ENCODE results near the gene GDAP1L1. TPM values are rescaled to one million over a fixed set of nuclear protein-coding genes. Genes with fewer than 3 reads are reported as not detected.
A peak's percentile ranks its signal among the peaks of the same experiment; 100 is the strongest.

GDAP1L1 gene
- total RNA-seq, 1 donor from 2014 or later = 1.7 TPM

- Mint-ChIP-seq H3K27me3 (ENCODE audit: unreplicated experiment) (peaks cover 2% of the 10 kb centered on the region), H3K36me3 (ENCODE audit: low read depth, unreplicated experiment) (no peaks in the 10 kb centered on the region), H3K4me3 (ENCODE audit: unreplicated experiment) (no peak overlapping the region), H3K27ac (ENCODE audit: unreplicated experiment) (no peak overlapping the region), H3K9me3 (ENCODE audit: unreplicated experiment) (no peaks in the 10 kb centered on the region), H3K4me1 (ENCODE audit: unreplicated experiment) (peaks cover 2% of the 10 kb centered on the region)
- no peak for TF ChIP-seq CTCF (IDR thresholded peaks at IDR 0.05; ENCODE audit: unreplicated experiment)
- no peak for DNase-seq (ENCODE audit: low spot score)
Measured at GRCh38 chr20:44241796-44242195, 5.3 kb upstream of the GDAP1L1 start.

GRCh38 chr20:44245977-44246376 is 1.1 kb upstream of the GDAP1L1 start:
- Mint-ChIP-seq H3K27me3 (ENCODE audit: unreplicated experiment) (peaks cover 3% of the 10 kb centered on the region), H3K4me1 (ENCODE audit: unreplicated experiment) (peaks cover 6% of the 10 kb centered on the region), H3K4me3 (ENCODE audit: unreplicated experiment) (no peak overlapping the region), H3K27ac (ENCODE audit: unreplicated experiment) (no peak overlapping the region), H3K36me3 (ENCODE audit: low read depth, unreplicated experiment) (no peaks in the 10 kb centered on the region), H3K9me3 (ENCODE audit: unreplicated experiment) (no peaks in the 10 kb centered on the region)
- no peak for TF ChIP-seq CTCF (IDR thresholded peaks at IDR 0.05; ENCODE audit: unreplicated experiment)
- DNase-seq (ENCODE audit: low spot score) = no peak

GRCh38 chr20:44247586-44248409 is 690 bp downstream of the GDAP1L1 start:
- Mint-ChIP-seq H3K27me3 (ENCODE audit: unreplicated experiment) (peaks cover 3% of the 10 kb centered on the region), H3K9me3 (ENCODE audit: unreplicated experiment) (no peaks in the 10 kb centered on the region), H3K4me1 (ENCODE audit: unreplicated experiment) (peaks cover 6% of the 10 kb centered on the region), H3K4me3 (ENCODE audit: unreplicated experiment) (peak overlapping the region; percentile 51), H3K27ac (ENCODE audit: unreplicated experiment) (no peak overlapping the region), H3K36me3 (ENCODE audit: low read depth, unreplicated experiment) (no peaks in the 10 kb centered on the region)
- peak; percentile 50 for TF ChIP-seq CTCF (IDR thresholded peaks at IDR 0.05; ENCODE audit: unreplicated experiment)
- peak; percentile 89 for DNase-seq (ENCODE audit: low spot score)

- Mint-ChIP-seq H3K9me3 (ENCODE audit: unreplicated experiment) (no peaks in the 10 kb centered on the region), H3K4me3 (ENCODE audit: unreplicated experiment) (peak overlapping the region; percentile 51)
Measured at GRCh38 chr20:44248410-44248759, 1.3 kb downstream of the GDAP1L1 start.

More at GRCh38 chr20:44248410-44248759, 1.3 kb downstream of the GDAP1L1 start:
- Mint-ChIP-seq H3K27ac (ENCODE audit: unreplicated experiment) (no peak overlapping the region), H3K36me3 (ENCODE audit: low read depth, unreplicated experiment) (no peaks in the 10 kb centered on the region), H3K27me3 (ENCODE audit: unreplicated experiment) (peaks cover 3% of the 10 kb centered on the region), H3K4me1 (ENCODE audit: unreplicated experiment) (peaks cover 6% of the 10 kb centered on the region)
- no peak for TF ChIP-seq CTCF (IDR thresholded peaks at IDR 0.05; ENCODE audit: unreplicated experiment)
- no peak for DNase-seq (ENCODE audit: low spot score)

All from endothelial cell (in vitro differentiated cells).